Neural cell (in vitro differentiated cells): Measurements from ENCODE around the gene GKAP1.

Experiments used
- CTCF ChIP-seq: fragments of 450-650 bp; IDR thresholded peaks from 2 replicates; pipeline ENCODE4 v1.5.1; 2014; ENCODE audit warnings: antibody characterized with exemption, mild to moderate bottlenecking, moderate library complexity; ENCODE audit not compliant: poor library complexity, severe bottlenecking
- EZH2 ChIP-seq: fragments of 200-600, 300-800 bp; shearing (Covaris generic), sonication (generic); IDR thresholded peaks from 2 replicates; pipeline ENCODE4 v1.6.1; 2014; ENCODE audit warnings: antibody characterized with exemption, low read length, borderline replicate concordance, mild to moderate bottlenecking; ENCODE audit not compliant: insufficient read depth, poor library complexity, severe bottlenecking
- RAD21 ChIP-seq: fragments of 450-650 bp; conservative IDR thresholded peaks from 2 replicates; pipeline ENCODE4 v1.6.1; 2014; ENCODE audit warnings: antibody characterized with exemption, mild to moderate bottlenecking, moderate library complexity
- REST ChIP-seq: IDR thresholded peaks from 2 replicates; pipeline ENCODE4 v1.6.1; 2012; ENCODE audit warnings: borderline replicate concordance
- TAF1 ChIP-seq: IDR thresholded peaks from 2 replicates; pipeline ENCODE4 v1.6.1; 2012; ENCODE audit warnings: low read depth

- TF ChIP-seq EZH2 (no peak), RAD21 (no peak), CTCF (peak; percentile 65), TAF1 (no peak), REST (no peak)
These were observed 108.9 kb downstream of the GKAP1 start for GRCh38 chr9:83708515-83709158.
